GM12865 (cell line): ENCODE measurements around the gene TRMT10C.

ENCODE experiments used
- DNase-seq: peaks from one replicate; pipeline ENCODE4 v3.0.0; 2010; ENCODE audit warnings: low read depth
- H3K4me3 ChIP-seq: 2 replicates; pipeline ENCODE4 v1.5.1; 2011; ENCODE audit warnings: mild to moderate bottlenecking, low read depth, low read length, control low read depth
- TF ChIP-seq, protein P1 (sequence below): IDR thresholded peaks from 2 replicates; pipeline ENCODE4 v1.5.1; 2011; ENCODE audit warnings: low read length, control low read depth, low read depth, inconsistent platforms; ENCODE audit not compliant: insufficient read depth; ENCODE audit errors: missing control alignments

TRMT10C gene

GRCh38 chr3:101561630-101562328, at the start of gene TRMT10C:
TRMT10C (plus strand) TSS chr3:101561868; CDS start chr3:101564782, 2,914 bp downstream.
- H3K4me3 ChIP-seq, result peak within 1 kb of the TSS; percentile 92
- TF ChIP-seq, protein P1, sequence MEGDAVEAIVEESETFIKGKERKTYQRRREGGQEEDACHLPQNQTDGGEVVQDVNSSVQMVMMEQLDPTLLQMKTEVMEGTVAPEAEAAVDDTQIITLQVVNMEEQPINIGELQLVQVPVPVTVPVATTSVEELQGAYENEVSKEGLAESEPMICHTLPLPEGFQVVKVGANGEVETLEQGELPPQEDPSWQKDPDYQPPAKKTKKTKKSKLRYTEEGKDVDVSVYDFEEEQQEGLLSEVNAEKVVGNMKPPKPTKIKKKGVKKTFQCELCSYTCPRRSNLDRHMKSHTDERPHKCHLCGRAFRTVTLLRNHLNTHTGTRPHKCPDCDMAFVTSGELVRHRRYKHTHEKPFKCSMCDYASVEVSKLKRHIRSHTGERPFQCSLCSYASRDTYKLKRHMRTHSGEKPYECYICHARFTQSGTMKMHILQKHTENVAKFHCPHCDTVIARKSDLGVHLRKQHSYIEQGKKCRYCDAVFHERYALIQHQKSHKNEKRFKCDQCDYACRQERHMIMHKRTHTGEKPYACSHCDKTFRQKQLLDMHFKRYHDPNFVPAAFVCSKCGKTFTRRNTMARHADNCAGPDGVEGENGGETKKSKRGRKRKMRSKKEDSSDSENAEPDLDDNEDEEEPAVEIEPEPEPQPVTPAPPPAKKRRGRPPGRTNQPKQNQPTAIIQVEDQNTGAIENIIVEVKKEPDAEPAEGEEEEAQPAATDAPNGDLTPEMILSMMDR, result no peak
- DNase-seq, result peak; percentile 95

DNA sequence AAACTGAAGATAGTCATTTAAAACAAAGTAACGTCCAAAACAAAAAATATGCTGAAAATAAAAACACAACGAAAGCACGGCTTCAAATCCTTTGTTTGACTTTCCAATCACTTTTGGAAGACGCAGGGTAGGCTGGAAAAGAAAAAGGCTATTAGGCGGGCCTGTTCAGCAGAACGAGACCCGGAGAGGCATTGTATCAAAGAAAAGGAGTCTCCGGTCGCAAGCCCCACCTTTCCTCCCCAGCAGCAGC, 49.3 kb upstream of the TRMT10C start:
- no peak for DNase-seq
- peak overlapping the region; percentile 85 for H3K4me3 ChIP-seq
- TF ChIP-seq, protein P1, result no peak

DNA sequence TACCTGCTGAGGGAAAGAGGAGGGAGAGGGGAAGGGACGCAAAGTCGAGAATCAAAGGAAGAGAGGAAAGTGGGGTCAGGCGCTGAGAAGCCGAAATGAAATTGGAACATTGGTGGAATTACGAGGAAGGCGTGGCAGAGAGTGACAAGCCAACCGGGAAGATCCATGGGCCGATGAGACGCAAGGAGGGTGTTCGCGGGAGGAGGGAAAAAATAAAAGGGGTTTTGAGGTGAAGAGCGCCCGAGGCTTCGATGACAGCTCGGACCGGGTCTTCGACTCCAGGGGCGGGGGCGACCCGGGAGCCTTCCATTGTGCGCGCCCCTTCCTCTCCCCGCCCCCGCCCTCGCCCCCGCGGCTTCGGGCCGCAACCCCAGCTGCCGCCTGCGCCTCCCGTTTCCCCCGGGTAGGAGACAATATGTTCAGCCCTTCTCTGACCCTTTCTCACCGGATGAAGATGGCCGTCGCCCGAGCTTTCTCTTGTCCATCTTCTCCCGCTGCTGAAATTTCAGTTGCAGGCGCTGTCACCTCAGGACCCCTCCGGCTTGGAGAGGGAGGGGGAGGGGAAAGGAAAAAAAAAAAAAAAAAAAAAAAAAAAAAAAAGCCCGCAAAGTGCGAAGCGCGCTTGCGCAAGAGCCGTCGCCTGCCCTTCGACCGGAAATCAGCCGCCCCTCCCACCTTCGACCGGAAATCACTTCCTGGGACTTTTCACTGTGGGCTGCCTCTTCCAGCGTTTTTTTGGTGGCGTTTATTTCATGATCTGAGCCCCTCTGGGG, 48.8 kb upstream of the TRMT10C start, which contains the start of gene SENP7:
Gene SENP7, minus strand, starts transcription at position 567 of the 773 bp plus-strand sequence. Its CDS starts 82 bp downstream, at position 485.
- DNase-seq, result peak; percentile 88
- H3K4me3 ChIP-seq, result peak within 1 kb of the TSS; percentile 85
- TF ChIP-seq, protein P1, result no peak

DNA sequence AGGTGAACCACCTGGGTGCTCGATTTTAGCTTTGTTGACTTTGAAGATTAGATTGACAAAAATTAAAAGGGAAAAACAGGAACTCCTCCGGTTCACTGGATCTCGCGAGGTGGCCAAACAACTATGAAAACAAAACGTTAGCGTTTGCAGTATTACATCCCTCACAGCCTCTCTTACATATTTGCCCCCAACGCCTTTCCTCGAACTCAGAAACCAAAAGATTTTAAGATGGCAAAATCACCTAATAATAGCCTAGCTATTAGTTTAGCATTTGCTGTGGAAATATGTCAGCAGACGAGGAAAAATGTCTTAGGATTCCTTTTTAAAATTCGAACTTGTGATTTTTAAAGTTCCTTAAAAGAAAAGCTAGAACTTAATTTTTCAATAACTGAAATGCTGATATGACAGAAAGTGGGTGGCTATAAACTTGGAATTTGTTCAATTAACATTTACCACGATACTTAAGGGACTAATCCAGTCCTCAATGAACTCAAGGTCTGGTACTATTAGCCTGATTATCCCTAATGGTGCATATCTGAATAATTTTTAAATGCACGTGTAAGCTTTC, 48.2 kb upstream of the TRMT10C start:
- DNase-seq, result no peak
- TF ChIP-seq, protein P1, result no peak
- H3K4me3 ChIP-seq, result peak overlapping the region; percentile 85

DNA sequence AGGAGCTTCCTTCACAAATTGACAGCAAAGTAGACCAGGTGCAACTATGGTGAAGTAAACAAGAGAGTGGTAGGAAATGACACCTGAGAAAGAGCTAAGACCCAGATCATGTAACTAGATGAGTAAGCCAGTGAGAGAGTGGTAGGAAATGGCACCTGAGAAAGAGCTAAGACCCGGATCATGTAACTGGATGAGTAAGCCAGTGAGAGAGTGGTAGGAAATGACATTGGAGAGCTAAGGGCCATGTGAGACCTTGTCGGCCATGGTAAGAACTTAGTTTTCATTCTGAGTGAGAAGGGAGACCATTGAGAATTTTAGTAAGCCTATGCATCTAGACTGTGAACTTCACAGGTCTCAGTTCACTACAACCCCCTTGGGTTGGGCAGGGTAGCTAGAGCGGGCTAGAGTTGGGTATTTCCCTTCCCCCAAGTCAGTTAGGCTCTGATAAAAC, 43.2 kb upstream of the TRMT10C start:
- TF ChIP-seq, protein P1, result no peak
- peak overlapping the region; percentile 32 for H3K4me3 ChIP-seq
- DNase-seq, result peak; percentile 95

GRCh38 chr3:101519685-101520365, 41.8 kb upstream of the TRMT10C start:
- H3K4me3 ChIP-seq, result no peak overlapping the region
- DNase-seq, result no peak
- TF ChIP-seq, protein P1, result no peak
